Astrocyte of the cerebellum (primary cell): ENCODE results near the gene NUP214.
"Not testable (repeated sequence)": the region's sequence is repeated elsewhere in the genome, so short reads cannot be mapped to it uniquely, and the experiment has no call there.

Experiments
- DNase-seq: peaks from one replicate; pipeline ENCODE4 v3.0.0-alpha.2; 2011; ENCODE audit warnings: low read depth
- H3K4me3 ChIP-seq: 2 replicates; pipeline ENCODE4 v1.5.1; 2011; ENCODE audit warnings: mild to moderate bottlenecking, low read depth, low read length, moderate library complexity
- CTCF ChIP-seq: IDR thresholded peaks from 2 replicates; pipeline ENCODE4 v1.5.1; 2012; ENCODE audit warnings: low read length, low read depth, moderate library complexity, mild to moderate bottlenecking; ENCODE audit errors: missing control alignments
- in situ Hi-C: cut with HindIII; loops from 2 replicates; pipeline ENCODE4 v1.10.0; 2017; ENCODE audit warnings: low sequenced_read_pairs

The NUP214 gene

GRCh38 chr9:131188976-131189375, 63.6 kb downstream of the NUP214 start:
- no peak for TF ChIP-seq CTCF
- no peak overlapping the region for H3K4me3 ChIP-seq
- in situ Hi-C loops: no loop called here
- DNase-seq: no peak

GRCh38 chr9:131190191-131190590, 64.8 kb downstream of the NUP214 start:
- no peak for TF ChIP-seq CTCF
- no peak overlapping the region for H3K4me3 ChIP-seq
- DNase-seq: no peak
- in situ Hi-C loops: no loop called here

DNA sequence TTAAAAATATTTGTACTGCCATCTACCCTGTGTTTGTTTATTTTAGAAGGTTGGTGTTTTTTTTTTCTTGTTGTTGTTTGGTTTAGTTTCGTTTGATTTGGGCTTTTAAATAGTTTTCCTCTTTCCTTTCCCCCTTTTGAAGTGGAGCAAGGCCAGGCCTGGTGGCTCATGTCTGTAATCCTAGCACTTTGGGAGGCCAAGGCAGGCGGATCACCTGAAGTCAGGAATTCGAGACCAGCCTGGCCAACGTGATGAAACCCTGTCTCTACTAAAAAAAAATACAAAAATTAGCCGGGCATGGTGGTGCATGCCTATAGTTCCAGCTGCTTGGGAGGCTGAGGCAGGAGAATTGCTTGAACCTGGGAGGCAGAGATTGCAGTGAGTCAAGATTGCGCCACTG, 65.6 kb downstream of the NUP214 start:
- H3K4me3 ChIP-seq, in situ Hi-C loops: not testable (repeated sequence)

GRCh38 chr9:131191857-131192256, 66.5 kb downstream of the NUP214 start:
- in situ Hi-C loops: no loop called here

More for the DNA sequence above, 65.6 kb downstream of the NUP214 start:
- DNase-seq: not testable (repeated sequence)

DNA sequence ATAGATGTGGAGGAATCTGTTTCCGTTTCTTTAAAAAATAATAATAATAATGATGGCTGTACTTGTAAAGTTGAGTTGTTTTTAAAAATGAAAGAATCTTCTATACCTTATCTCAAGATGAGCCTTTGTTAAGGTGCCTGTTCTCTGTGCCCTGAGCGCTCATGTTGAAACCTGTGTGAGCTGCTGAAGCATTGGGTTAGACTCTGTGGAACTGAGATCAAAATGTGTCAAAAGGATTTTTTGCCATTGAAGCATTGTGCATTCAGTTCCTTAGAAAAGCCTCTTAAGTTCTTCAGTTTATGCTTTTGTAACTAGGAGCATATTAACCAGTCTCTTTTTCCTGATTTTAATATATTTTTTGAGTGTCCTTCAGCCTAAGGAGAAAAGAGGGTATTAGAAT, 67.7 kb downstream of the NUP214 start:
- in situ Hi-C loops: no loop called here
- H3K4me3 ChIP-seq: no peak overlapping the region
- no peak for DNase-seq
- TF ChIP-seq CTCF: no peak

More at GRCh38 chr9:131191857-131192256, 66.5 kb downstream of the NUP214 start:
- TF ChIP-seq CTCF: no peak
- H3K4me3 ChIP-seq: no peak overlapping the region
- no peak for DNase-seq

DNA sequence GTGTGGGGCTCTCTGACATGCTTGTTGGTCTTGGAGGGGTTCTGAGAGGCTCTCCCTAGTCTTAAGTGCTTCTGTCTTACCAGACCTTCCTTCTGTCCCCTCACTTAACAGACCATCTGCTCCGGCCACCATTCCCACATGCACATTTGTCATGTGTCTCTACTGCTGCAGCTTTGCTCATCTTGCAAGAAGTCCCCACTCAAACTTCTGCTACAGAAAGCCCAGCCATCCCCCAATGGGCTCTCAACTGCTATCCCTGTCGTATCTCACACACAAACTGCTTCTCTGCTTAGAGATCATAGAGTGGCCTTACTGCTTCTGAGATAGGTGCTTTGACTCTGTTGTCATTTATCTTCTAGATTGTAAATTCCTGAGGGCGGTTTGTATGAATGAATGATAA, 69.4 kb downstream of the NUP214 start:
- TF ChIP-seq CTCF: no peak
- DNase-seq: no peak
- H3K4me3 ChIP-seq: no peak overlapping the region
- in situ Hi-C loops: no loop called here

DNA sequence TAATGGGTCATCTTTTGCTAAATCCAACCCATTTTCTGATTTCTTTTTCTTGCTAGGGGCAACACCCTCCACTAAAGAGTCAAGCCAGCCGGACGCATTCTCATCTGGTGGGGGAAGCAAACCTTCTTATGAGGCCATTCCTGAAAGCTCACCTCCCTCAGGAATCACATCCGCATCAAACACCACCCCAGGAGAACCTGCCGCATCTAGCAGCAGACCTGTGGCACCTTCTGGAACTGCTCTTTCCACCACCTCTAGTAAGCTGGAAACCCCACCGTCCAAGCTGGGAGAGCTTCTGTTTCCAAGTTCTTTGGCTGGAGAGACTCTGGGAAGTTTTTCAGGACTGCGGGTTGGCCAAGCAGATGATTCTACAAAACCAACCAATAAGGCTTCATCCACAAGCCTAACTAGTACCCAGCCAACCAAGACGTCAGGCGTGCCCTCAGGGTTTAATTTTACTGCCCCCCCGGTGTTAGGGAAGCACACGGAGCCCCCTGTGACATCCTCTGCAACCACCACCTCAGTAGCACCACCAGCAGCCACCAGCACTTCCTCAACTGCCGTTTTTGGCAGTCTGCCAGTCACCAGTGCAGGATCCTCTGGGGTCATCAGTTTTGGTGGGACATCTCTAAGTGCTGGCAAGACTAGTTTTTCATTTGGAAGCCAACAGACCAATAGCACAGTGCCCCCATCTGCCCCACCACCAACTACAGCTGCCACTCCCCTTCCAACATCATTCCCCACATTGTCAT, 72.0 kb downstream of the NUP214 start:
- TF ChIP-seq CTCF: no peak
- in situ Hi-C loops: no loop called here
- no peak overlapping the region for H3K4me3 ChIP-seq
- no peak for DNase-seq
